WTC11 (cell line): Measurements from ENCODE around the gene CLIC6.

Source experiments
- CDX4 ChIP-seq: fragments of 250-450 bp; sonication (Bioruptor Pico); IDR thresholded peaks from 2 replicates; pipeline ENCODE4 v1.9.0; 2021; ENCODE audit warnings: moderate library complexity, mild to moderate bottlenecking, inconsistent platforms, borderline replicate concordance
- ELF4 ChIP-seq: sonication (generic); formaldehyde crosslinking; IDR thresholded peaks from 2 replicates; pipeline ENCODE4 v1.8.1; 2022; ENCODE audit warnings: low read depth, mild to moderate bottlenecking, moderate library complexity, missing genetic modification reagents
- FOXK1 ChIP-seq: sonication (generic); formaldehyde crosslinking; IDR thresholded peaks from 2 replicates; pipeline ENCODE4 v1.8.0; 2022; ENCODE audit warnings: mild to moderate bottlenecking, moderate library complexity, missing genetic modification reagents
- JUN ChIP-seq: sonication (generic); formaldehyde crosslinking; IDR thresholded peaks from 2 replicates; pipeline ENCODE4 v1.8.0; 2023; ENCODE audit warnings: mild to moderate bottlenecking, missing genetic modification reagents
- MXD4 ChIP-seq: fragments of 250-450 bp; sonication (Bioruptor Pico); IDR thresholded peaks from 2 replicates; pipeline ENCODE4 v1.8.0; 2021; ENCODE audit warnings: mild to moderate bottlenecking, moderate library complexity, borderline replicate concordance
- NR3C1 ChIP-seq: sonication (generic); formaldehyde crosslinking; conservative IDR thresholded peaks from 2 replicates; pipeline ENCODE4 v1.8.1; 2023; ENCODE audit warnings: low read depth, mild to moderate bottlenecking, missing genetic modification reagents
- TF ChIP-seq, protein P1 (sequence below): sonication (generic); formaldehyde crosslinking; IDR thresholded peaks from 2 replicates; pipeline ENCODE4 v1.8.0; 2023; ENCODE audit warnings: missing genetic modification reagents
- TF ChIP-seq, protein P2 (sequence below): fragments of 200-600 bp; IDR thresholded peaks from 2 replicates; pipeline ENCODE4 v1.8.0; 2022; ENCODE audit warnings: antibody characterized with exemption

- TF ChIP-seq, protein P1, sequence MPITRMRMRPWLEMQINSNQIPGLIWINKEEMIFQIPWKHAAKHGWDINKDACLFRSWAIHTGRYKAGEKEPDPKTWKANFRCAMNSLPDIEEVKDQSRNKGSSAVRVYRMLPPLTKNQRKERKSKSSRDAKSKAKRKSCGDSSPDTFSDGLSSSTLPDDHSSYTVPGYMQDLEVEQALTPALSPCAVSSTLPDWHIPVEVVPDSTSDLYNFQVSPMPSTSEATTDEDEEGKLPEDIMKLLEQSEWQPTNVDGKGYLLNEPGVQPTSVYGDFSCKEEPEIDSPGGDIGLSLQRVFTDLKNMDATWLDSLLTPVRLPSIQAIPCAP = no peak
- no peak for TF ChIP-seq MXD4 (CRISPR knock-in tag)
- TF ChIP-seq FOXK1 (CRISPR knock-in tag) = no peak
- no peak for TF ChIP-seq JUN (CRISPR knock-in tag)
- TF ChIP-seq, protein P2, sequence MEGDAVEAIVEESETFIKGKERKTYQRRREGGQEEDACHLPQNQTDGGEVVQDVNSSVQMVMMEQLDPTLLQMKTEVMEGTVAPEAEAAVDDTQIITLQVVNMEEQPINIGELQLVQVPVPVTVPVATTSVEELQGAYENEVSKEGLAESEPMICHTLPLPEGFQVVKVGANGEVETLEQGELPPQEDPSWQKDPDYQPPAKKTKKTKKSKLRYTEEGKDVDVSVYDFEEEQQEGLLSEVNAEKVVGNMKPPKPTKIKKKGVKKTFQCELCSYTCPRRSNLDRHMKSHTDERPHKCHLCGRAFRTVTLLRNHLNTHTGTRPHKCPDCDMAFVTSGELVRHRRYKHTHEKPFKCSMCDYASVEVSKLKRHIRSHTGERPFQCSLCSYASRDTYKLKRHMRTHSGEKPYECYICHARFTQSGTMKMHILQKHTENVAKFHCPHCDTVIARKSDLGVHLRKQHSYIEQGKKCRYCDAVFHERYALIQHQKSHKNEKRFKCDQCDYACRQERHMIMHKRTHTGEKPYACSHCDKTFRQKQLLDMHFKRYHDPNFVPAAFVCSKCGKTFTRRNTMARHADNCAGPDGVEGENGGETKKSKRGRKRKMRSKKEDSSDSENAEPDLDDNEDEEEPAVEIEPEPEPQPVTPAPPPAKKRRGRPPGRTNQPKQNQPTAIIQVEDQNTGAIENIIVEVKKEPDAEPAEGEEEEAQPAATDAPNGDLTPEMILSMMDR = no peak
- no peak for TF ChIP-seq ELF4
- no peak for TF ChIP-seq CDX4 (CRISPR knock-in tag)
- no peak for TF ChIP-seq NR3C1
These were observed 47.1 kb upstream of the CLIC6 start for GRCh38 chr21:34621434-34622350.
